GM13977 (cell line): ENCODE measurements around the gene TRAF3IP1.

Experiments used
- DNase-seq: peaks from one replicate; pipeline ENCODE4 v3.0.0; 2012; ENCODE audit warnings: low spot score
- in situ Hi-C: fragments of 300-500 bp; cut with MboI; formaldehyde crosslinking; loops from one replicate; pipeline ENCODE4 v1.12.0; 2022; ENCODE audit warnings: low sequenced_read_pairs, low pct_unique_long_range_greater_than_20kb, mixed read lengths, inconsistent platforms; ENCODE audit not compliant: unreplicated experiment
- TF ChIP-seq, protein P1 (sequence below): IDR thresholded peaks from 2 replicates; pipeline ENCODE4 v1.5.1; 2012; ENCODE audit warnings: mild to moderate bottlenecking, control low read depth; ENCODE audit not compliant: insufficient read depth; ENCODE audit errors: extremely low read depth, missing control alignments

TRAF3IP1 gene

DNA sequence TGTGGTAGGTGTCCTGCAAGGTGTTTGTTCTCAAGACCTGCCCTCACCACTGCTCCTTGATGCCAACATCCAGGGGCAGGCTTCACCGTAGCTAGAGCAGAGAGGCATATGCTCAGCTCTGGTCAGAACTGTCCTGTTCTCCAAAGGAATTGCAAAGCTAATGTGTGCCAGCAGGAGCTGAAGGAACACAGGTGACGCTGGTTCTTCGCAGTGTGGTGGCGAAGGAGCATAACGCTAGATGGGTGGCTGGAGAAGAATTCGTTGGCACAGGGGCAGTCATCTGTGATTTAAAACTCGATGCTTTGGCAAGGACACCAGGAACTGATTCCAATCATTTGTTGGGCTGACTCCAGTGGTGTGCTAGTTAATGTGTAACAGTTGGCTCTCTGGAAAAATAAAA, 20.5 kb upstream of the TRAF3IP1 start:
- TF ChIP-seq, protein P1, sequence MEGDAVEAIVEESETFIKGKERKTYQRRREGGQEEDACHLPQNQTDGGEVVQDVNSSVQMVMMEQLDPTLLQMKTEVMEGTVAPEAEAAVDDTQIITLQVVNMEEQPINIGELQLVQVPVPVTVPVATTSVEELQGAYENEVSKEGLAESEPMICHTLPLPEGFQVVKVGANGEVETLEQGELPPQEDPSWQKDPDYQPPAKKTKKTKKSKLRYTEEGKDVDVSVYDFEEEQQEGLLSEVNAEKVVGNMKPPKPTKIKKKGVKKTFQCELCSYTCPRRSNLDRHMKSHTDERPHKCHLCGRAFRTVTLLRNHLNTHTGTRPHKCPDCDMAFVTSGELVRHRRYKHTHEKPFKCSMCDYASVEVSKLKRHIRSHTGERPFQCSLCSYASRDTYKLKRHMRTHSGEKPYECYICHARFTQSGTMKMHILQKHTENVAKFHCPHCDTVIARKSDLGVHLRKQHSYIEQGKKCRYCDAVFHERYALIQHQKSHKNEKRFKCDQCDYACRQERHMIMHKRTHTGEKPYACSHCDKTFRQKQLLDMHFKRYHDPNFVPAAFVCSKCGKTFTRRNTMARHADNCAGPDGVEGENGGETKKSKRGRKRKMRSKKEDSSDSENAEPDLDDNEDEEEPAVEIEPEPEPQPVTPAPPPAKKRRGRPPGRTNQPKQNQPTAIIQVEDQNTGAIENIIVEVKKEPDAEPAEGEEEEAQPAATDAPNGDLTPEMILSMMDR: no peak
- no peak for DNase-seq
- in situ Hi-C loops: no loop called here

DNA sequence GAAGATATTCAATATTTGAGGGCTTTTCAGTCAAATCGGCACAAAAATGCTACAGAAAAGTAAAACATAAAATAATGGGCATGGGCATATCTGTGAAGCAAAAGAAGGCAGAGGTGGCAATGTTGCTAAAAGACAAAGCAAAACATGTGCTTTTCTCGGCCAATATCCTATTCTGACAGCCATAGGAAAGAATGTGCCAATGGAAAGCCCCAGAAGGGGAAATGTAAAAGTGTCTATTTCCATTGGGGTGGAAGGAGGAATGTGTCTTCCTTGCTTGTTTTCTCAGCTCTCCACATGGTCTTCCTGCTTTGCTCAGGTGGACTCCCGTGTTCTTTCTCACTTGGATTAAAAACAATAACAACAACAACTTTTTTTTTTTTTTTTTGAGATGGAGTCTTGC, 18.2 kb upstream of the TRAF3IP1 start:
- in situ Hi-C loops: no loop called here
- TF ChIP-seq, protein P1: no peak

DNA sequence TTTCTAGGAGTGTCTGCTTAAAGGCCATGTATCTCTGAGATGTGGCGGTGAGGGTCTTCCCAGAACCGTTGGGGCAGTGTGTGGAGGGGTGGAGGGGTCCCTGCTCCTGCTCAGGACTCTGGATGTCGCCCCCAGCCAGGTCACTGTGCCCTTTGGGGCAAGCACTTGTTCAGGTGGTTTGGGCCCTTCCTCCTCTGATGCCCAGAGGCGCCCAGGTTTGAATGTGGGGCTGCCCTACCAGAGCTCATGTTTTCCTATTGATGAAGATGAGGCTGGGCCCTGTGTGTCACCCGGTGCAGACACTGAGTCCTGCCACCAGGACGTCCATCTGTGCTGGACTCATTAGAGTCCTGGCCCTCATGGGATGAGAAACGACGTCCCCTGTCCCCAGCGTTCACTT, 17.6 kb upstream of the TRAF3IP1 start:
- in situ Hi-C loops: no loop called here

More for the DNA sequence above, 18.2 kb upstream of the TRAF3IP1 start:
- no peak for DNase-seq

DNA sequence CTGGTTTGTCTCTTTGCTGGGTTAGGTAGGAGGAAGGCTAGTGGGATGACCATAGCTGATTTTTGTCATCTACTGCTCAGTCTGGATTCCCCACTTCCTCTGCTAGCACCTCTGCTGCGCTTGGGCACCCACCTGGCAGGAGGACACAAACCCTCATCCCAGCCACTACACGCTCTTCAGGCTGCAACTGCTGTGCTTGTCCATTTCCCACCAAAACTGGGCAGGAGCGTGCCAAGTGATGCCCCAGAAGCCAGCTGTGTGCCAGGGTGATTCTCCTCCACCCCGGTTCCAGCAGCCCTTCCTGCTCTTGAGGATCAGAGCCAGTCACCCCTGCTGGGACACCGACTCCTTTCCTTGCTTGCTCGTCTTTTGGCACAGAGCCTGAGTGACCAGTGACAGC, 16.2 kb upstream of the TRAF3IP1 start:
- no peak for DNase-seq
- TF ChIP-seq, protein P1: no peak
- in situ Hi-C loops: no loop called here

More for the DNA sequence above, 17.6 kb upstream of the TRAF3IP1 start:
- DNase-seq: no peak
- TF ChIP-seq, protein P1: no peak

- in situ Hi-C loops: no loop called here
- TF ChIP-seq, protein P1: peak; percentile 17
- no peak for DNase-seq
Measured at GRCh38 chr2:238305092-238305862, 15.0 kb upstream of the TRAF3IP1 start.

DNA sequence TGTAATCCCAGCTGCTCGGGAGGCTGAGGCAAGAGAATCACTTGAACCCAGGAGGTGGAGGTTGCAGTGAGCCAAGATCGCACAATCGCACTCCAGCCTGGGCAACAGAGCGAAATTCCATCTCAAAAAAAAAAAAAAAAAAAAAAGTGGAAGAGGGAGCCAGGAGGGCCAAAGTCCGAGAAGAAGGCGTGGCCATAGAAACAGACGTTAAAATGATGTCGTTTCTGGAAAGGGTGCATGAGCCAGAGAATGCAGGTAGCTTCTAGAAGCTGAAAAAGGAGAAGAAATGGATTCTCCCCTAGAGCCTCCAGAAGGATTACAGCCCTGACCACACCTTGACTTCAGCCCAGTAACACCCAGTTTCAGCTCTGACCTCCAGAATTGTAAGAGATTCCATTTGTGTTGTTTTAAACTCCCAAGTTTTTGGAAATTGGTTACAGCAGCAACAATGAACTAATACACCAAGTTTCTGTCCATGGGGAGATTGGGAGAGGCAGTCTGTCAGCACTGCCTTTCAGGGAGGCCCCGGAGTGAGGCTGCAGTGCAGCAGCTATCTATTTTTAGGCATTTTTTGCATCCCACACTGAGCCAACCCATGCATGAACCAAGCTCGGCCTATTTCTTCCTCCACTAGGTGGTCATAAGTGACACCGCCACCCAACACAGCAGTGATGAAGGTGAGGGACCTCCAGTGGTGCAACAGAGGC, 14.2 kb upstream of the TRAF3IP1 start:
- no peak for DNase-seq
- in situ Hi-C loops: no loop called here
- TF ChIP-seq, protein P1: no peak
